ENCODE data around the gene DHRSX. TPM values are rescaled to one million over a fixed set of nuclear protein-coding genes. Genes with fewer than 3 reads are reported as not detected.
A peak's percentile ranks its signal among the peaks of the same experiment; 100 is the strongest.

The DHRSX gene
- total and polyA plus RNA-seq, 3 donors from 2014 or later = 15.3 to 31.3 (median 29.2) TPM

DNA sequence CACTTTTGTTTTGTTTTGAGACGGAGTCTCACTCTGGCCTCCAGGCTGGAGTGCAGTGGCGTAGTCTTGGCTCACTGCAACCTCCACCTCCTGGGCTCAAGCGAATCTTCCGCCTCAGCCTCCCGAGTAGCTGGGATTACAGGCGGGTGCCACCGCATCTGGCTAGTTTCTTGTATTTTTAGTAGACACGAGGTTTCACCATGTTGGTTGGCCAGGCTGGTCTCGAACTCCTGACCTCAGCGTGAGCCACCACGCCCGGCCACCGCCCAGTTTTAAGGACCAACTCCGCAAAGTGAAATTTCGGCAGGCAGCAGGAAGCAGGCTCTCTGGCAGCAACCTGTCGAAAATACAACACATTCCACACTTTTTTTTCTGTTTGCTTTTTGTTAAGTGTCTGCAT lies 13.4 kb downstream of the DHRSX start:
- Histone ChIP-seq H3K27me3 (no peaks in the 10 kb centered on the region), H3K4me3 (no peak overlapping the region), H3K9me3 (no peaks in the 10 kb centered on the region), H3K4me1 (peaks cover 13% of the 10 kb centered on the region), H3K36me3 (ENCODE audit: low read depth, missing control alignments) (no peaks in the 10 kb centered on the region), H3K27ac (no peak overlapping the region)
- no peak for DNase-seq
- intact Hi-C loops (cut with DNase I; ENCODE audit: low total_unique reads) = no loop called here
- WGBS, 2 donors = 87 to 89% methylated on average over 16 of the region's 16 CpGs
- TF ChIP-seq, protein P1, sequence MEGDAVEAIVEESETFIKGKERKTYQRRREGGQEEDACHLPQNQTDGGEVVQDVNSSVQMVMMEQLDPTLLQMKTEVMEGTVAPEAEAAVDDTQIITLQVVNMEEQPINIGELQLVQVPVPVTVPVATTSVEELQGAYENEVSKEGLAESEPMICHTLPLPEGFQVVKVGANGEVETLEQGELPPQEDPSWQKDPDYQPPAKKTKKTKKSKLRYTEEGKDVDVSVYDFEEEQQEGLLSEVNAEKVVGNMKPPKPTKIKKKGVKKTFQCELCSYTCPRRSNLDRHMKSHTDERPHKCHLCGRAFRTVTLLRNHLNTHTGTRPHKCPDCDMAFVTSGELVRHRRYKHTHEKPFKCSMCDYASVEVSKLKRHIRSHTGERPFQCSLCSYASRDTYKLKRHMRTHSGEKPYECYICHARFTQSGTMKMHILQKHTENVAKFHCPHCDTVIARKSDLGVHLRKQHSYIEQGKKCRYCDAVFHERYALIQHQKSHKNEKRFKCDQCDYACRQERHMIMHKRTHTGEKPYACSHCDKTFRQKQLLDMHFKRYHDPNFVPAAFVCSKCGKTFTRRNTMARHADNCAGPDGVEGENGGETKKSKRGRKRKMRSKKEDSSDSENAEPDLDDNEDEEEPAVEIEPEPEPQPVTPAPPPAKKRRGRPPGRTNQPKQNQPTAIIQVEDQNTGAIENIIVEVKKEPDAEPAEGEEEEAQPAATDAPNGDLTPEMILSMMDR (IDR thresholded peaks at IDR 0.05) = no peak
- TF ChIP-seq POLR2A (IDR thresholded peaks at IDR 0.05) = no peak

DNA sequence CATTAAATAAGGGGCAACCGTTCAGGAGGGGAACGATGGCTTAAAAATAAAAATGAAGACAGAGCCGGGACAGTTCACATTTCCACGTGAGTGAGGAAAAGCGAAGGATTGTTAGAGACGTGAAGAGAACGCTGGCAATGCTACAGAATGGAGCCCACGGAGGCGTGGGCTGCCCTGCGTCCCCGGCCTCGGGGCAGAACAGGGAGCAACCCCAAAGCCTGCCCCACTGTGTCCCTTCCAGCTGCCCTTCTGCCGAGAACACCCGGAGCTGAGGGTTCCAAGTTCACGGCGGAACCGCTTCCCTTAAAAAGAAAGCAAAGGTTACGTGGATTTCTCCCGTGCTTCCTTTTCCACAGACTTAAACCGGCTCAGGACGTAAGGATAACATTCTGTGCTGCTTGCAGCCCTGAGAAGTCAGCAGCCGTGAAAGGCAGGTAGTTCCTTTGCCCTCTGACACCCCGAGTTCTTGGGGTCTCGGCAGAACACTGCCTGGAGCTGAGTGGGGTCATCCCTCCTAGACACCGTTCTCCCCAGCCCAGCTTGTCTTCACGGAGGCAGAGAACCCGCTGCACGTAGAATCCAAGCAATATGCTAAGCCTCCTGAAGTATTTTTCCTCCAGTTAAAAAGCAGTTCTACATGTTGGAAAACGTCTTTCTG lies 14.2 kb downstream of the DHRSX start:
- peak overlapping the region; percentile 81 to 86 for H3K27ac ChIP-seq
- intact Hi-C loops (cut with DNase I; ENCODE audit: low total_unique reads) = no loop called here
- H3K27me3 ChIP-seq = no peaks in the 10 kb centered on the region
- H3K4me3 ChIP-seq = no peak overlapping the region
- DNase-seq = no peak
- H3K4me1 ChIP-seq = peaks cover 13% of the 10 kb centered on the region
- no peak for TF ChIP-seq POLR2A (IDR thresholded peaks at IDR 0.05)
- TF ChIP-seq, protein P1 (IDR thresholded peaks at IDR 0.05) = no peak
- 58 to 74% methylated on average over 29 of the region's 29 CpGs for WGBS, 2 donors
- H3K36me3 ChIP-seq (ENCODE audit: low read depth, missing control alignments) = no peaks in the 10 kb centered on the region
- no peaks in the 10 kb centered on the region for H3K9me3 ChIP-seq

DNA sequence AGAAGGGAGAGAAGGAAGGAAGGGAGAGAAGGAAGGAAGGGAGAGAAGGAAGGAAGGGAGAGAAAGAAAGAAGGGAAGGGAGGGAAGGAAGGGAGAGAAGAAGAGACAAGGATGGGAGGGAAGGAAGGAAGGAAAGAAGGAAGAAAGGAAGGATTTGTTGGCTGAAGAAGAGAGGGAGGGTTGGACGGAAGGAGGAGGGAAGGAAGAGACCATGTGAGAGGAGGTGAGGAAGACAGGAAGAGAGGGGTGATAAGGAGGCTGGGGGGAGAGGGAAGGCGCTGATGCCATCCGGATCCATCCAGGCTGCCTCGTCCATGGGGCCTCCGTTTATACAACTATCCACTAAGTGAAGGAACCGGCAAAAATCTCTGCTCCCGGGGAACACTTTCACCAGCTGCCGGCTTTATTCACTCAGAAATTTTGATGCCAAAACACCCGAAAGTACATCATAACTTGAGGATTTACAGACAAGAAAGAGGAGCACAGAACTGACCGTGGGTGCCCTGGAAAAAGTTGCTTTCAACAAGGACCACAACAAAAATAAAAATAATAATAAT lies 14.9 kb downstream of the DHRSX start:
- WGBS, 2 donors = 51 to 58% methylated on average over 10 of the region's 10 CpGs
- DNase-seq = no peak
- Histone ChIP-seq H3K4me3 (no peak overlapping the region), H3K36me3 (ENCODE audit: low read depth, missing control alignments) (no peaks in the 10 kb centered on the region), H3K9me3 (no peaks in the 10 kb centered on the region), H3K27ac (peak overlapping the region; percentile 81 to 86), H3K4me1 (peaks cover 13% of the 10 kb centered on the region), H3K27me3 (no peaks in the 10 kb centered on the region)
- intact Hi-C loops (cut with DNase I; ENCODE audit: low total_unique reads) = no loop called here
- TF ChIP-seq, protein P1 (IDR thresholded peaks at IDR 0.05) = no peak
- TF ChIP-seq POLR2A (IDR thresholded peaks at IDR 0.05) = no peak

DNA sequence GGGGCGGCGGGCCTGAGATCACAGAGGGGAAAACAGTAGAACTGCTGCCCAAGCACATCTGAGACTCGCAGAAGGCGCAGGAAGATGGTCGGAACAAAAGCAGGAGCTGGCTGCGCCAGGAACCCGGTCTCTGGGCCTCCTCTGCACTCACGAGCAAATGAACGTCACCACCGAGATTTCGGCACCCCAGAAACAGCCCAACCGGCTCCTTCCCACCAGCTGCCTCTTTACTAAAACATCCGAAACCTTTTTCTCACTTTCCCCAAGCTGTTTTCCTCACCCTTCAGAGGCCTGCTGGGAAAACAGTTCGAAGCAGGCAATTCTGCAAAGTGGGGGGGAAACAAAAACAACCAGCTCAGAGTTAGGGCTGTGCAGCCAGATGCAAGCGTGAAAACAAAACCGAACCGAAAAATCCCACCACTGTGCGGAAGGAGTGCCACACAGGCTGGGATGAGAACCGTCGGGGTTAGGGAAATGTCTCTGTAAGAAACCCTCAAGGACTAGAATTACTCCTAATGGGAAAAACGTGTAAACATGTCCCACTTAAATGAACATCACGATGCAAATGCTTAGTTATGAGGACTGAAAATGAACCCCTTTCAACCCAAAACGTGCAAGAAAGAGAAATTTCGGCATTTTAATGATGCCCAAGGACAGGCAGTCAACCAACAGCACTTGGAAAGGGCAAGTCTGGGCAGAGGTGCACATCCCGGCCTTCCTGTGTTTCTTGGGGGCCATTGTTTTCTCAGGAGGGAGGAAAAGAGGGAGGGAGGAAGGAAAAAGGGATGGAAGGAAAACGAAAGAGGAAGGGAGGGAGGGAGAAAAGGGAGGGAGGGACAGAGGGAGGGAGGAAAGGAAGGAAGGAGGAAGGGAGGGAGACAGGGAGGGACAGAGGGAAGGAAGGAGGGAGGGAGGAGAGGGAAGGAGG lies 15.8 kb downstream of the DHRSX start:
- Histone ChIP-seq H3K27me3 (no peaks in the 10 kb centered on the region), H3K27ac (peak overlapping the region; percentile 81 to 86), H3K9me3 (no peaks in the 10 kb centered on the region), H3K4me1 (peaks cover 13% of the 10 kb centered on the region), H3K4me3 (no peak overlapping the region), H3K36me3 (ENCODE audit: low read depth, missing control alignments) (no peaks in the 10 kb centered on the region)
- peak; percentile 53 for DNase-seq
- intact Hi-C loops (cut with DNase I; ENCODE audit: low total_unique reads) = no loop called here
- WGBS, 2 donors = 35 to 40% methylated on average over 26 of the region's 26 CpGs
- TF ChIP-seq POLR2A (IDR thresholded peaks at IDR 0.05) = no peak
- TF ChIP-seq, protein P1 (IDR thresholded peaks at IDR 0.05) = no peak

All from testis (tissue), 3 donors.